Stimulated activated CD4-positive, alpha-beta T cell treated with anti-CD3 and anti-CD28 coated beads, TNF-alpha, amount 100 ng/mL, for 24 hours (primary cell): ENCODE measurements around the gene SCIN.
"Not testable (repeated sequence)": the region's sequence is repeated elsewhere in the genome, so short reads cannot be mapped to it uniquely, and the experiment has no call there.

Experiments
- DNase-seq, 3 experiments: peaks; one replicate each; pipeline ENCODE4 v3.0.0-alpha.2; 2020; ENCODE audit warnings: low read depth in 3 of 3

SCIN gene

GRCh38 chr7:12570534-12571461 lies at the start of gene SCIN:
Gene SCIN (plus strand): TSS chr7:12570720. CDS start chr7:12570787, 67 bp downstream.
- no peak for DNase-seq

GRCh38 chr7:12524794-12525386 lies 45.6 kb upstream of the SCIN start:
- no peak for DNase-seq

GRCh38 chr7:12526693-12527092 lies 43.8 kb upstream of the SCIN start:
- DNase-seq = not testable (repeated sequence)

- DNase-seq = not testable (repeated sequence)
Observed at GRCh38 chr7:12527670-12528069, 42.9 kb upstream of the SCIN start.

GRCh38 chr7:12529971-12530710 lies 40.4 kb upstream of the SCIN start:
- no peak for DNase-seq

GRCh38 chr7:12531784-12532183 lies 38.7 kb upstream of the SCIN start:
- DNase-seq = no peak

GRCh38 chr7:12534046-12534445 lies 36.5 kb upstream of the SCIN start:
- no peak for DNase-seq

- no peak for DNase-seq
Observed at GRCh38 chr7:12539681-12540080, 30.8 kb upstream of the SCIN start.

- DNase-seq = no peak
Observed at GRCh38 chr7:12540850-12541249, 29.7 kb upstream of the SCIN start.

- no peak for DNase-seq
Observed at GRCh38 chr7:12543586-12543985, 26.9 kb upstream of the SCIN start.

- DNase-seq = no peak
Observed at GRCh38 chr7:12549106-12549505, 21.4 kb upstream of the SCIN start.

GRCh38 chr7:12550956-12551355 lies 19.6 kb upstream of the SCIN start:
- DNase-seq = no peak

GRCh38 chr7:12552876-12553275 lies 17.6 kb upstream of the SCIN start:
- no peak for DNase-seq

GRCh38 chr7:12553416-12553815 lies 17.1 kb upstream of the SCIN start:
- DNase-seq = no peak

GRCh38 chr7:12554351-12554750 lies 16.2 kb upstream of the SCIN start:
- DNase-seq = no peak

GRCh38 chr7:12554872-12555271 lies 15.6 kb upstream of the SCIN start:
- DNase-seq = no peak

GRCh38 chr7:12555695-12556094 lies 14.8 kb upstream of the SCIN start:
- DNase-seq = not testable (repeated sequence)

GRCh38 chr7:12556139-12556792 lies 14.3 kb upstream of the SCIN start:
- not testable (repeated sequence) for DNase-seq

GRCh38 chr7:12557282-12557681 lies 13.2 kb upstream of the SCIN start:
- DNase-seq = no peak

- no peak for DNase-seq
Observed at GRCh38 chr7:12564996-12565764, 5.3 kb upstream of the SCIN start.

- DNase-seq = no peak
Observed at GRCh38 chr7:12565873-12566272, 4.6 kb upstream of the SCIN start.
